Naive thymus-derived CD8-positive, alpha-beta T cell (primary cell): ENCODE measurements around the gene LGALS8. TPM values are rescaled to one million over a fixed set of nuclear protein-coding genes. Genes with fewer than 3 reads are reported as not detected.
A peak's percentile ranks its signal among the peaks of the same experiment; 100 is the strongest.
"Not testable (repeated sequence)": the region's sequence is repeated elsewhere in the genome, so short reads cannot be mapped to it uniquely, and the experiment has no call there.

Experiments used
- ATAC-seq, 2 donors: fragments of 150-1000 bp; cut with Tn5 transposase in 1 of 2; sonication (Bioruptor Pico), chemical (Tn5 transposase) in 1 of 2; 1 replicate in 1 of 2; 2 replicates in 1 of 2; pipeline ENCODE4 v1.10.0; 2021; ENCODE audit warnings: mild to moderate bottlenecking in 2 of 2, moderate library complexity in 2 of 2
- POLR2A ChIA-PET: fragments of 350-600 bp; sonication (Branson Sonifier 250); formaldehyde crosslinking; loops from one replicate; lab custom pipeline; 2021; ENCODE audit warnings: antibody characterized with exemption; lab: Charles Lee
- DNase-seq, 10 donors: peaks; one replicate each; pipeline versions ENCODE4 v3.0.0 to v3.0.0-alpha.2; 2020 to 2022
- H3K27ac Mint-ChIP-seq, 10 donors: one replicate each; pipeline ENCODE4 v1.8.0; 2020 to 2022; ENCODE audit warnings: mild to moderate bottlenecking in 10 of 10, mixed read lengths in 10 of 10, moderate library complexity in 4 of 10, inconsistent platforms in 1 of 10
- H3K27me3 Mint-ChIP-seq, 5 donors: one replicate each; pipeline ENCODE4 v1.8.0; 2021 to 2022; ENCODE audit warnings: mixed read lengths in 5 of 5
- H3K36me3 Mint-ChIP-seq, 3 donors: one replicate each; pipeline ENCODE4 v1.8.0; 2020 to 2022; ENCODE audit warnings: mixed read lengths in 3 of 3, mild to moderate bottlenecking in 2 of 3, inconsistent platforms in 1 of 3
- H3K4me1 Mint-ChIP-seq, 4 donors: one replicate each; pipeline ENCODE4 v1.8.0; 2021 to 2022; ENCODE audit warnings: mixed read lengths in 4 of 4
- H3K4me3 Mint-ChIP-seq, 10 donors: one replicate each; pipeline ENCODE4 v1.8.0; 2020 to 2022; ENCODE audit warnings: mild to moderate bottlenecking in 10 of 10, mixed read lengths in 10 of 10, moderate library complexity in 6 of 10, inconsistent platforms in 1 of 10
- H3K9me3 Mint-ChIP-seq, 9 donors: one replicate each; pipeline ENCODE4 v1.8.0; 2020 to 2022; ENCODE audit warnings: mixed read lengths in 9 of 9, mild to moderate bottlenecking in 3 of 9, inconsistent platforms in 1 of 9, moderate library complexity in 1 of 9
- polyA plus RNA-seq, 3 donors: library from polyadenylated mRNA; unstranded; fragments of 300-500 nt; fragmentation: Illumina TruSeq; gene quantifications; one replicate each; pipeline ENCODE4 v1.2.3, GENCODE V29; 2021
- total RNA-seq, 8 experiments: library from RNA in 2 of 8; stranded (reverse) in 2 of 8; gene quantifications; one replicate each; pipeline ENCODE4 v1.2.3 and lab custom pipeline; 2021 to 2026

LGALS8 gene
- total and polyA plus RNA-seq, 5 experiments from 2014 or later: 29.3 to 113 (median 40.8) TPM

DNA sequence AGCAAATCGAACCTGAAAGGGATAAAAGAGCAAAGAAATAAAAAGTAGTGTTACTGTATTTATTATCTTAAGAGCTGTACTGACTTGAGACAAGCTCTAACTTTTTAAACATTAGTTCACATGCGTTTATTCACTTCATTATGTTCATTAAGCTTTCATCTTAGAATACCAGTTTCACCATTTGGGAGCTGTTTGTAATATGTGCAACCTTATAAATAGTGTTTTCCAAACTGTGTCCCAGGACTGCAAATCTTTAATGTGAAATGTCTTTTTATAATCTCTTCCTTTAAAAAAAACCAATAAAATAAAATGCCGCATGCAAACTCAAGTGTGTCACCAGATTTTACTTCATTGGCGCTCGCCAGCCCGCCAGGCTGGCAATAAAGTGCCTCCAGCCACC is 28.3 kb downstream of the LGALS8 start:
- Mint-ChIP-seq H3K27me3 (no peaks in the 10 kb centered on the region), H3K4me3 (no peak overlapping the region), H3K9me3 (no peaks in the 10 kb centered on the region), H3K27ac (peak overlapping the region in 4 of 10 donors; percentile 14 to 57 (median 44)), H3K36me3 (peaks cover 13 to 97% (median 36%) of the 10 kb centered on the region in 3 donors), H3K4me1 (peaks cover 0 to 6% (median 2%) of the 10 kb centered on the region in 4 donors)
- POLR2A ChIA-PET: no interaction called here
- DNase-seq (no peak), ATAC-seq (no peak)

DNA sequence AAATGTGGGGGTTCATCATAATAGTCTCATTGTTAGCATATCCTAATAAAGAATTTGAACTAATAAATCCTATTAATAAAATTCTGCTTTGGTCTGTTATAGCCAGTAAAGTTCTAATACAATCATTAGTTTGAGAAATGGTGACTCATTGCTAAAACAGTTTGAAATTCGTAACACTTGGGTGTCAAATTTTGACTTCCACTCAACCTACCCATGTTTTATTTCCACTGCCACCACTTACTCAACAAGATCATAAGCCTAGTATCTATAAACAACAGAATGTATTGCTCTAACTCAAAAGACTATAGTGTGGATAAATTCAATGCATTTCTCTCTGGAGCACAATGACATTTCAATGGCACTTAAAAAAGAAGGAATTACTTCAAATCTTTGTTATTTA is 29.1 kb downstream of the LGALS8 start:
- Mint-ChIP-seq H3K27me3 (no peaks in the 10 kb centered on the region), H3K4me1 (peaks cover 0 to 6% (median 2%) of the 10 kb centered on the region in 4 donors), H3K9me3 (no peaks in the 10 kb centered on the region), H3K36me3 (peaks cover 13 to 97% (median 34%) of the 10 kb centered on the region in 3 donors), H3K27ac (peak overlapping the region in 1 of 10 donors; percentile 15), H3K4me3 (no peak overlapping the region)
- no peak for DNase-seq
- POLR2A ChIA-PET: no interaction called here
- ATAC-seq: no peak

DNA sequence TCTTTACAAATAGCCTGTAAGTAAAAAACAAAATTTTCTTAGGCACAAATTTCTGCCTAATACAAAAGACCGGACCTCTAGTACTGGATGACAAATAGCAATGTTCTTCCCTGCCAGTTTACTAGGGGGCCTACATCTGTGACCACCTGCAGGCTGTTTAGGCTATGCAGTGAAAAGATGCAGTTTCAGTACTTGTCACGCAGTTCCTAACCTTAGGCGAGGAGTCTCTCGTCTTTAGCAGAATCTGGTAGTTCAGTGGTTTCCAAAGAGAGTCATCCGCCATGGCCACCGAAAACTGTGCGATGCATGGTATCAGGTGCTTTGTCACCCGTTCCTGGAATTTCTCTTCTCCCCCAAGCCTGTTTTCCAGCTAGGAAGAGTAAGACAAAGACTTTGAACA is 29.6 kb downstream of the LGALS8 start:
- H3K4me1 Mint-ChIP-seq: peaks cover 0 to 6% (median 2%) of the 10 kb centered on the region in 4 donors
- POLR2A ChIA-PET: no interaction called here

DNA sequence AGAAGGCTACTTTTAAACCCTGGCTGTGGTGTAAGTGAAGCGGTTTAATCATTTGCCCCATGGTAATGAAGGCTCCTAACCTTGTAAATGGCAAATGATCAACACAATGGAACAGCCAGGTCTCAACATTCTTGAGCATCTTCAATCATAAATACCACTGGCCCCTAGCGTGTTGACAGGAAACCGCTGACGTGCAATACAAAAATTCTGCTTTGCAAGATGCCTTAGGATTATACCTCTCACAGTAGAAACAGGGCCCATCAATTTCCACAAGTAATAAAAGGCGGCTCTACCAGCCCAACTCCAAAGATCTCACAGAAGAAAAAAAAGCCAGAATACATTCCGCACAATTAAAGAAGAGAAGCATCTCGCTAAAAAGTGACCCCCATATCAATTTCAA is 32.8 kb downstream of the LGALS8 start:
- Mint-ChIP-seq H3K27me3 (no peaks in the 10 kb centered on the region), H3K4me3 (no peak overlapping the region), H3K4me1 (peaks cover 0 to 2% (median 0%) of the 10 kb centered on the region in 4 donors), H3K9me3 (no peaks in the 10 kb centered on the region), H3K27ac (peak overlapping the region in 2 of 10 donors; percentile 17 to 27), H3K36me3 (peaks cover 5 to 95% (median 33%) of the 10 kb centered on the region in 3 donors)
- ATAC-seq (no peak), DNase-seq (no peak)
- POLR2A ChIA-PET: no interaction called here

More for the DNA sequence above, 29.6 kb downstream of the LGALS8 start:
- DNase-seq (no peak), ATAC-seq (no peak)
- Mint-ChIP-seq H3K9me3 (no peaks in the 10 kb centered on the region), H3K27me3 (no peaks in the 10 kb centered on the region), H3K36me3 (peaks cover 13 to 97% (median 39%) of the 10 kb centered on the region in 3 donors), H3K4me3 (no peak overlapping the region), H3K27ac (peak overlapping the region in 3 of 10 donors; percentile 15 to 65 (median 15))

DNA sequence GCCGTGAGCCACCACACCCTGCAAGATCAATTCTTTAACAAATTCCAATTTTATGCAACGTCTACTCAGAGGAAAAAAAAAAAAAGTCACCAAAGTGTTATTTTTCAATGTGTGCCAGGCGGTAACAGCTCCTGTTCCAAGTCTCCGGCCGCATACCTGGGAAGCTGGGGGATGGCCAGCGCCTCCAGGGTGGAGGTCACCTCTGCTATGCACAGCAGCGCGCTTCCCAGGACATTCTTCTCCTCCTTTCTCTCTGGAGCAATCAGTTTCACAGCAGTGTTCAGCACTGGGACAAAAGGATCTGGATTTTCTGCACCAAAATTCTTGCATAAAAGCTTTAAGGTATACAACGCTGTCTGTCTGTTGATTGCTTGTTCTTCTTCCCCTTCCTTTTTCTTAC is 34.3 kb downstream of the LGALS8 start:
- POLR2A ChIA-PET: no interaction called here
- peaks cover 5 to 95% (median 33%) of the 10 kb centered on the region in 3 donors for H3K36me3 Mint-ChIP-seq

DNA sequence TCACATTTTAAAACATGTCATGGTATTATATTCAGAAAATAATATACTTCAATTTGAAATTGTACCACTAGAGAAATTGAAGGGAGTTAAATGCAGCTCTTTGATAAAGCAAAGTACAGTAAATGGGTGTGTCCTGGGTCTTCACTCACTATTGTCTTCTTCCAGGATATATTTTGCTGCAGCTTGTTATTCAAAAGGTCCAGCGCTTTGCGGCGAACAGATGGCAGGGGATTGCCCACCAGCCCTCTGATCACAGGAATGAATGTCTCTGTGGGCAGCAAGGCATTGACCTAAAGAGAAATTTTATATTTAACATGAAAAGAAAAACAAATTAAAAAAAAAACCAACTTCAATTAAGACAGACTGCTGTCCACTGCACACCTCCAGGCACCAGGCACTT is 35.1 kb downstream of the LGALS8 start:
- H3K27me3 Mint-ChIP-seq: no peaks in the 10 kb centered on the region
- DNase-seq (no peak), ATAC-seq (no peak)
- peak overlapping the region in 2 of 10 donors; percentile 20 to 63 for H3K27ac Mint-ChIP-seq
- peaks cover 5 to 96% (median 35%) of the 10 kb centered on the region in 3 donors for H3K36me3 Mint-ChIP-seq
- peaks cover 0 to 2% (median 0%) of the 10 kb centered on the region in 4 donors for H3K4me1 Mint-ChIP-seq
- POLR2A ChIA-PET: no interaction called here
- no peaks in the 10 kb centered on the region for H3K9me3 Mint-ChIP-seq
- no peak overlapping the region for H3K4me3 Mint-ChIP-seq

More for the DNA sequence above, 34.3 kb downstream of the LGALS8 start:
- Mint-ChIP-seq H3K27ac (peak overlapping the region in 3 of 10 donors; percentile 27 to 74 (median 43)), H3K9me3 (no peaks in the 10 kb centered on the region), H3K4me3 (no peak overlapping the region), H3K27me3 (no peaks in the 10 kb centered on the region), H3K4me1 (peaks cover 0 to 2% (median 0%) of the 10 kb centered on the region in 4 donors)
- DNase-seq (no peak), ATAC-seq (no peak)

DNA sequence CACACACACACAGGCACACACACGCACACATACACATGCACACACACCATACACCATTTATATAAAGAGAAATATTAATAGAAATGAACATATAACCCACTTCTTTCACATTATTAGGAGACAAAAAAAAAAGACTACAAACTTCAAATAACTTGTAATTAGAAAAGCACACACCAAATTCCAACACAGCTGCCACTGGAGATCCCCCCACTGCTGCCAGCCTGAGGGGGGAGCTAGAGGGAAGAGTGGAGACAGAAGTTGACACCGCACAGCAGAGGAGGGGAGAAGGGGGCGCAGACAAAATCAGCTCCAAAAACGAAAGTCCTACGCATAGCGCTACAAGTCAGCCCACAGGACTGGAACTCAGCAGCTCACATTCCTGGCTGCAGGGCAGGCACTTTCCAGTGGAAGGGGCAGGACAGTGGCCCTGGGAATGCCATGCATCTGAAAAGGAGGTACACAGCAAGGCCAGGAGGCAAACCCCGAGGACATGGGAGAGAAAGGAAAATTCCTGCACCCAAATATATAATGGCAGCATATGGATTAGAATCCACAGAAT is 36.5 kb downstream of the LGALS8 start:
- Mint-ChIP-seq H3K4me3 (no peak overlapping the region), H3K27me3 (no peaks in the 10 kb centered on the region), H3K36me3 (peaks cover 5 to 98% (median 33%) of the 10 kb centered on the region in 3 donors), H3K27ac (peak overlapping the region in 7 of 10 donors; percentile 41 to 84 (median 70)), H3K9me3 (no peaks in the 10 kb centered on the region), H3K4me1 (peaks cover 0 to 2% (median 0%) of the 10 kb centered on the region in 4 donors)
- DNase-seq (no peak), ATAC-seq (no peak)
- POLR2A ChIA-PET: no interaction called here

DNA sequence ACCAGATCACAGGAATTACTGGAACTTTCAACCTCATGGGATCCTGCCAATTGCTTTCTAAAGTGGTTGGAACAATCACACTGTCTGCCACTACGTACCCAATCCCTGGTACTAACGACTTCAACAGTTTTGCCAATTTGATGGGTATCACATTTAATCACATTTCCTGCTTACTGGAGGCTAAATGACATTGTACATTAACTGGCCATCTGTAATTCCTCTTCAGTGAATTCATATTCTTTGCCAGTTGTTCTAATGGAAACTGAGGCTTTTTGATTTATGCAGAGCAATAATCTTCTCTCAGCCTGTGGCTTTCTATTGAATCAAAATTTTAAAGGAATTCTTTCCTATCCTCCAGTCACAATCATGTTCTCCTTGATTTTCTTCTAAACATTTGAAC is 38.2 kb downstream of the LGALS8 start:
- no peak for ATAC-seq
- Mint-ChIP-seq H3K27me3 (no peaks in the 10 kb centered on the region), H3K36me3 (peaks cover 0 to 98% (median 33%) of the 10 kb centered on the region in 3 donors), H3K9me3 (no peaks in the 10 kb centered on the region), H3K4me3 (no peak overlapping the region), H3K4me1 (peaks cover 0 to 2% (median 0%) of the 10 kb centered on the region in 4 donors), H3K27ac (peak overlapping the region in 4 of 10 donors; percentile 9 to 77 (median 27))
- POLR2A ChIA-PET: no interaction called here
- DNase-seq: no peak

DNA sequence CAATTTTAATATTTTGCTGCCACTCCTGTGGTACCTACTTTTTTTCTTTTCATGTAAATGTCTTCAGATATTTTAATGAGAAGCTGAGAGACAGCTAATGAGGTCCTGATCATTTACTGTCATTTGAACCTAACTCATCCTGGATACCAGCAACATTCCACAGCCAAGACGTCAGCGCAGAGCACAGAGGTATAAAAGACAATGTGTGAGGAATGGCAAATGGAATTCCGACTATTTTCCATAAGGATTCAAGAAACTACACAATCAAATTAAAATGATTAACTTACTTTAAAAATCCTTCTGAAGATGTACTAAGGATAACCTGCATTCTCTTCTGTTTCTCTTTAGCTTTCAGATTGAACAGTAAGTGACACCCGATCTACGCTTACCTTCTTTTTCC is 41.7 kb downstream of the LGALS8 start:
- Mint-ChIP-seq H3K36me3 (peaks cover 4 to 98% (median 24%) of the 10 kb centered on the region in 3 donors), H3K27me3 (no peaks in the 10 kb centered on the region), H3K4me1 (no peaks in the 10 kb centered on the region), H3K9me3 (no peaks in the 10 kb centered on the region), H3K27ac (peak overlapping the region in 2 of 10 donors; percentile 35 to 55), H3K4me3 (no peak overlapping the region)
- DNase-seq (no peak), ATAC-seq (no peak)
- POLR2A ChIA-PET: no interaction called here

DNA sequence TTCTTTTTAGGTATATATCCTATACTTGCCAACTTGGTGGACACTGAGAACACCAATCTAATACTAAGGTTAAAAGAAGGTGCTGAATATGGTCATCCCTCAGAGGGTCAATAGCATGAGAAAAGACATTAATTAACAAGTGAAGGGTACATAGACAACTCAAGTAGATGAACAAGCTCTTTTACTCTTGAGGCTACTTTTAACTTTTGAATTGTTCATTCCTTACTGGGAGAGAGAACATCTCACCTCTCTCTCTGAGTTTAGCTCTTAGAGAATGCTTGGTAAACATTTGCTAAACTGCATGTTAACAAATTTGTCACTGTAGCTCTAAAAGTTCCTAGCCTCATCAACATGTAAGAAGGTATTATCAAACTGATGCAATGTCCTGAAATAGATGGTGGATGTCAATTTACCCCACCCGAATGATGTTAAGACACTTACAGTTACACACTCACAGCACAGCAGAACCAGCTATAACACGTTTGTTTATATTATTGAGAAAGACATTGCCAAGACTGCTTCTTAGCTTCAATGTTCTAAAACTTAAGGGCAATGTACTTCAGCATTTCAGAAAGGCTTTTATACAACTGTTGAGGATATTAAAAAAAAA is 44.6 kb downstream of the LGALS8 start:
- Mint-ChIP-seq H3K27me3 (no peaks in the 10 kb centered on the region), H3K4me3 (no peak overlapping the region), H3K27ac (peak overlapping the region in 3 of 10 donors; percentile 4 to 81 (median 5)), H3K36me3 (peaks cover 4 to 98% (median 23%) of the 10 kb centered on the region in 3 donors), H3K9me3 (no peaks in the 10 kb centered on the region), H3K4me1 (no peaks in the 10 kb centered on the region)
- POLR2A ChIA-PET: no interaction called here
- ATAC-seq: no peak
- DNase-seq: no peak

DNA sequence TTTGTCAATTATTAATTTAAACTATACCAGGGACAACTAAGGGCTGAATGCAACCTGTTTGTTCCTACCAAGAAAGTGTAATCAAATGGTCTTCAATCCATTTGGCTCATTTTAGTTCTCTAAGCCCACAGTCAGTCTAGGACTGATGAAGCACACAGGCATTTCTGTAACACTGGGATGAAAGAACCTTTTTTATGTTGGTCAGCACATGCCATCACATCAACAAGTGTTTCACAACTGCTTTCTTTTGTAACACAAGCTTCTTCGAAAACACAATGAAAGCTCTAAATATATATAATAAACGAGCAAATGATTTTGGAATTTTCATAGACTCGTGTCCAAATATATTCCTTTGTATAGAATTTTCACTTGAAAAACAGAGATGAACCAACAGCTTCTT is 51.7 kb downstream of the LGALS8 start:
- ATAC-seq (no peak), DNase-seq (no peak)
- Mint-ChIP-seq H3K36me3 (peaks cover 14 to 92% (median 17%) of the 10 kb centered on the region in 3 donors), H3K27me3 (no peaks in the 10 kb centered on the region), H3K27ac (peak overlapping the region in 1 of 10 donors; percentile 16), H3K4me3 (no peak overlapping the region), H3K9me3 (no peaks in the 10 kb centered on the region), H3K4me1 (no peaks in the 10 kb centered on the region)
- POLR2A ChIA-PET: no interaction called here

DNA sequence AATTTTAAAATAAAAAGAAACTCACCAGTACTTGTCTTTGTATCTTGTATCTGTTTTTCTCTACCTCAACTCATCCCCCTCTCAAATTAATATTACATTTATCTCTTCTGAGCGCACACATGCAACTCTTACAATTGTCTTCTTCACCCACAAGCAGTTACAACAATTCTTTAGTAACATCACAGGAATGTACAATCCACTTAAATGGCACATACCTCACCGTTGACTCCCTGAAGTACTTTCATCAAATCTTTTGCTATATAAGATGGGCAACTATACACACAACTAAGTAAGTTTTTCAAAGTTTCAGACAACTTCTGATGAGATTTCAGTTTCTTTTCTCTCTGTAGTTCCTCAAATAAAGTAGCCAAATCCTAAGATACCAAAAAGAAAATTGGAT is 52.2 kb downstream of the LGALS8 start:
- Mint-ChIP-seq H3K27me3 (no peaks in the 10 kb centered on the region), H3K9me3 (no peaks in the 10 kb centered on the region), H3K36me3 (peaks cover 14 to 92% (median 17%) of the 10 kb centered on the region in 3 donors), H3K4me1 (no peaks in the 10 kb centered on the region), H3K27ac (peak overlapping the region in 2 of 10 donors; percentile 10 to 16), H3K4me3 (no peak overlapping the region)
- ATAC-seq (no peak), DNase-seq (no peak)
- POLR2A ChIA-PET: no interaction called here

DNA sequence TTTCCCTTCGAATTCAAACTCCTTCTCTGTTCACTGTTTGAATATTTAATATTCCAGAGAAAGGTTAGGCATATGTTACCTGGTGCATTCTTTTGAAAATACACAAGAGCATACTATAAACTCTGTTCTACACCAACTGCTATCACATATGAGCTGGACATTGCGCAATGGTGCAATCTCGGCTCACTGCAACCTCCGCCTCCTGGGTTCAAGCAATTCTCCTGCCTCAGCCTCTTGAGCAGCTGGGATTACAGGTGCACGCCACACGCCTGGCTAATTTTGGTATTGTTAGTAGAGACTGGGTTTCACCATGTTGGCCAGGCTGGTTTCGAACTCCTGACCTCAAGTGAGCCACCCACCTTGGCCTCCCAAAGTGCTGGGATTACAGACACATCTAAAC is 53.3 kb downstream of the LGALS8 start:
- H3K36me3 Mint-ChIP-seq: peaks cover 14 to 93% (median 17%) of the 10 kb centered on the region in 3 donors
- POLR2A ChIA-PET, H3K4me3 Mint-ChIP-seq: not testable (repeated sequence)

More for the DNA sequence above, 53.3 kb downstream of the LGALS8 start:
- H3K27me3 Mint-ChIP-seq, DNase-seq, ATAC-seq, H3K9me3 Mint-ChIP-seq, H3K4me1 Mint-ChIP-seq: not testable (repeated sequence)
- H3K27ac Mint-ChIP-seq: peak overlapping the region in 1 of 10 donors; percentile 69
